ENCODE results near the gene NR5A1. TPM values are rescaled to one million over a fixed set of nuclear protein-coding genes. Genes with fewer than 3 reads are reported as not detected.

Gene NR5A1
- polyA plus RNA-seq, 1 donor, result not detected

- no peak for DNase-seq
These were observed 8.6 kb downstream of the NR5A1 start for GRCh38 chr9:124498499-124499146.

- no peak for DNase-seq
These were observed 9.2 kb downstream of the NR5A1 start for GRCh38 chr9:124498040-124498439.

GRCh38 chr9:124497441-124497840 is 9.8 kb downstream of the NR5A1 start:
- no peak for DNase-seq

GRCh38 chr9:124496463-124496862 is 10.7 kb downstream of the NR5A1 start:
- DNase-seq, result peak; percentile 55

GRCh38 chr9:124496075-124496449 is 11.1 kb downstream of the NR5A1 start:
- DNase-seq, result peak; percentile 46

- DNase-seq, result no peak
These were observed 11.8 kb downstream of the NR5A1 start for GRCh38 chr9:124495126-124496074.

- no peak for DNase-seq
These were observed 13.3 kb downstream of the NR5A1 start for GRCh38 chr9:124493794-124494479.

GRCh38 chr9:124493218-124493617 is 14.0 kb downstream of the NR5A1 start:
- DNase-seq, result no peak

- DNase-seq, result no peak
These were observed 14.4 kb downstream of the NR5A1 start for GRCh38 chr9:124492818-124493217.

GRCh38 chr9:124491049-124491975 is 15.9 kb downstream of the NR5A1 start:
- DNase-seq, result no peak

GRCh38 chr9:124490004-124490403 is 17.2 kb downstream of the NR5A1 start:
- DNase-seq, result no peak

- no peak for DNase-seq
These were observed 18.0 kb downstream of the NR5A1 start for GRCh38 chr9:124489222-124489621.

- no peak for DNase-seq
These were observed 18.5 kb downstream of the NR5A1 start for GRCh38 chr9:124488641-124489210.

GRCh38 chr9:124487260-124488182 is 19.7 kb downstream of the NR5A1 start:
- no peak for DNase-seq

- DNase-seq, result no peak
These were observed 20.4 kb downstream of the NR5A1 start for GRCh38 chr9:124486778-124487259.

- DNase-seq, result no peak
These were observed 21.3 kb downstream of the NR5A1 start for GRCh38 chr9:124485936-124486335.

- DNase-seq, result no peak
These were observed 22.0 kb downstream of the NR5A1 start for GRCh38 chr9:124485201-124485600.

- DNase-seq, result no peak
These were observed 23.7 kb downstream of the NR5A1 start for GRCh38 chr9:124483481-124483880.

GRCh38 chr9:124482431-124483031 is 24.7 kb downstream of the NR5A1 start:
- DNase-seq, result no peak

GRCh38 chr9:124481115-124481514 is 26.1 kb downstream of the NR5A1 start:
- DNase-seq, result no peak
